G401.6 (cell line): ENCODE data around the gene MOK.
"Not testable (repeated sequence)": the region's sequence is repeated elsewhere in the genome, so short reads cannot be mapped to it uniquely, and the experiment has no call there.

Source experiments
- FAIRE-seq: peaks from 2 replicates; lab custom pipeline; 2012; peaks lifted over from hg19 to GRCh38; lab: Jason Lieb, UNC

MOK gene

DNA sequence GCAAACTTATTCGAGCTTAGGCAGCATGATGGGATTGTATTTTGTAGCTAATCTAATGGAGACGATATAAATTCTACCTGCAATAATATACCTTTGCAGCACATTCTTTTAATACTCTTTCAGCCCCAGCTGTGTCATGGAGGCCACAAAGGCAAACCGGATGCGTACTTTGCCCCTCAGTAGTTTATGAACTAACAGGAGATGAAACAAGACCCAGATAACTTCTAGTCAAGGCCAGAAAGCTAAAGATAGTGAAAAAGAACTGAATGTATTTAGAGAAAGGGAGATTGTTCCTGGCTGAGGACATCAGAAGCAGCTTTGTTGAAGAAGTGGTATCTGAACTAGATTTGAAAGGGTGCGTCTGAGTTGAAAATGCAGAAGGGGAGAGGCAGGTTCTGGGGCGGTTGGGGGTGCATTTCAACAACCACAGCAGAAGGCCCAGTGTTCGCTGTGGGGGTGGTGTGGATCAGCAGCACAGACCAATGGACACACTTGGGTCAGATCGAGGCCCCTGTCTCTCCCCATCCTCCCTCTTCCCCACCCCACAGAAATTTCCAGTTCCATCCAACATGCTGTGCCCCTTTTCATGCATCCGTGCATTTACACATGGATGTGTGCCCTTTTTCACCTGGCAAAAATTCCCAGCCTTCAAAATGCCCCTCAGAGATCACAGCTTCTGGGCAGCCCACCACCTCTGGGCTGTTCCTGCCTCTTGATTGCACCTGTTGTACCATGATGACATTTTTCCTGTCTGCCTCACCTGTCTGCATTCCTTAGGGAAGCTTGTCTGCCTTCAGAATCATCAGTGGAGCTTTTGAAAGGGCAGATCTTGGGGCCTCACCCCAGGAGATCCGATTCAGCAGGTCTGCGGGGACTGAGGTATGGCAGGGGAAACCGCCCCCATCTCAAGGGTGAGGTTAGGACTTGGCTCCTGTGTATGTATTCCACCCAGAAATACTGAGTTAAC, 16.8 kb upstream of the MOK start:
- FAIRE-seq, result no peak

DNA sequence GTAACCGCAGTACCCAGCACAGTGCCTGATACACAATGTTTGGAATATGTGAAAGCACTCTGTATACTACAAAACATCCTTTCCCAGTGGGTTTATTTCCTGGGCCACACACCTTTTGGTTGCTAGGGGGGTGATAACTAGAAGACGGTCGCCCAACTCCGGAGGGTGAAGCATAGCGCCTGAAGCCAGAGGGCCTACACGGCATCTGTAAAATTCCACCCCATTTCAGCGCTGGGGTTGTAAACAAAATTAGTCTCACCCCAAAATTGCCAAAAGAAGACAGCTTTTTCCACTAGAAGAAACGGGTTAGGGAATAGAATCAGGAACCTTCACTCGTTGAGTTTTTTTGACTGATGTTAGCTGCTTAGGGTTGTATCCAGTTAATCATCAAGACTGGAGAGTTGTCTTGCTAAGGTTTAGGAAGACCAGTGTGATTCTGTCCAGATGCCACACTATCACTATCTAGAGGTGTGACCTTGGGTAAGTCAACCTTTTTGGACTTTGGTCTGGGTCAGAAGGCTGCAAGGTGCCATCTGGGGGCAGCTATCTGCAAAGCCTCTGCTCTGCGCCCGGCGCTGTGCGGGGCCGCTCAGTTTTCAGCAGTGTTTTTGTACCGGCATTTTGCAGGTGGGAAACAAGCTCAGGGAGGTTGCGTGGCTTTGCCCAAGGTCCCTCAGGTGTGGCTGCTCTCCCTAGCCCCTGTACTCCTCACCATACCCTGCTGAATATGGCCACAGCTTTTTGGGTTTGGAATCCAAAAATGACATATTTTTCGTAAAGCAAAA, 15.9 kb upstream of the MOK start:
- FAIRE-seq, result no peak

- FAIRE-seq, result no peak
Measured at GRCh38 chr14:102320033-102320660, 15.2 kb upstream of the MOK start.

GRCh38 chr14:102319351-102320032, 14.5 kb upstream of the MOK start, which contains the start of gene ZNF839:
TSS of gene ZNF839 (plus strand) at chr14:102319746. CDS start at chr14:102319766, 20 bp downstream.
- FAIRE-seq, result no peak

- no peak for FAIRE-seq
Measured at GRCh38 chr14:102318781-102319276, 13.9 kb upstream of the MOK start.

DNA sequence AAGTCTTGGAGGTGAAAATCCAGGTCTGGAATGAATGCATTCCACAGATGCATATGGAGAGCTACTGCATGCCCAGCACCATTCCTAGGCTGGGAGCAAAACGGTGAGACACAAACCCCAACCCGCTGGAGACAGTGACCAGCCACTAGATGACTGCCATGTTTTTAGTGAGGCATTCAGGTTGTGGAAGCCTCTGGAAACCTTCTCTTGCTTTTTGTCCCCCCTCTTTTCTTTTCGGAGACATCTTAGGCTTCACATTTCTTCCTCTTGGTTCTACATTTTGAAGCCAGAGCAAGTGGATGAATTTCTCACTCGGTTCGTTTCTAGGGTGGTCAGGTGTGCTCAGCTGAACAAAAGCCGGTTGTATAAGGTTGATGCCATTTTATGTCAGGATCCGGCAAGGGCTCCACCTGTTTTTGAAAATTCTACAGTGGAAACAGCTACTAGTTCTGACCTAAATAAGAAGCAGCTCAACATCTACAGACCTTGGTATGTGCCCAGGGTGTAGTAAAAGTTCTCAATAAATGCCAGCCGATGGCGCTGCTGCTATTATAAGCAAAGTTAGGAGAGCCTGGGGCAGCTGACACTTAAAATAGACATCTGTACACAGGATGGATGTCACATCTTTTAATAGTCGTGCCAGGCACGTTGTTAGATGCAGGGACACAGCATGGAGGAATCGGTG, 12.7 kb upstream of the MOK start:
- peak; percentile 34 for FAIRE-seq

- FAIRE-seq, result peak; percentile 86
Measured at GRCh38 chr14:102316743-102317563, 12.0 kb upstream of the MOK start.

- FAIRE-seq, result no peak
Measured at GRCh38 chr14:102316338-102316742, 11.4 kb upstream of the MOK start.

DNA sequence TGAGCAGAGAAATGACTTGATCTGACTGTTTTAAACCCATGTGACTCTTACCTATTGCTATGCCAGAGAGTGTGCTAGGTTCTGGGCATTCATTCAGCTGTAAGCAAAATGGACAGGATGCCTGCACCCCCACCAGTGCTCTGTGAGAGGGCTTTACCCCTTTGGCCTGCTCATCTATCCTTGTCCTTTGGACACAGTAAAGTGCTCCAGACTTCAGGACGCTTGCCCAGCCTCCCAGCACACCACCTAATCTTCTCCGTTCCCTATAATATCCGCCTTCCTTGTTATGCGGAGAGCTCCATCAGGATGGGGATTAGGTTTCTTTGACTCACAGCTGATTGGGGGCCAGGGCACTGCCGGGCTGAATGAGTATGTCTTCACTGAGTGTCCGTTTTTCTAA, 10.2 kb upstream of the MOK start:
- FAIRE-seq, result no peak

DNA sequence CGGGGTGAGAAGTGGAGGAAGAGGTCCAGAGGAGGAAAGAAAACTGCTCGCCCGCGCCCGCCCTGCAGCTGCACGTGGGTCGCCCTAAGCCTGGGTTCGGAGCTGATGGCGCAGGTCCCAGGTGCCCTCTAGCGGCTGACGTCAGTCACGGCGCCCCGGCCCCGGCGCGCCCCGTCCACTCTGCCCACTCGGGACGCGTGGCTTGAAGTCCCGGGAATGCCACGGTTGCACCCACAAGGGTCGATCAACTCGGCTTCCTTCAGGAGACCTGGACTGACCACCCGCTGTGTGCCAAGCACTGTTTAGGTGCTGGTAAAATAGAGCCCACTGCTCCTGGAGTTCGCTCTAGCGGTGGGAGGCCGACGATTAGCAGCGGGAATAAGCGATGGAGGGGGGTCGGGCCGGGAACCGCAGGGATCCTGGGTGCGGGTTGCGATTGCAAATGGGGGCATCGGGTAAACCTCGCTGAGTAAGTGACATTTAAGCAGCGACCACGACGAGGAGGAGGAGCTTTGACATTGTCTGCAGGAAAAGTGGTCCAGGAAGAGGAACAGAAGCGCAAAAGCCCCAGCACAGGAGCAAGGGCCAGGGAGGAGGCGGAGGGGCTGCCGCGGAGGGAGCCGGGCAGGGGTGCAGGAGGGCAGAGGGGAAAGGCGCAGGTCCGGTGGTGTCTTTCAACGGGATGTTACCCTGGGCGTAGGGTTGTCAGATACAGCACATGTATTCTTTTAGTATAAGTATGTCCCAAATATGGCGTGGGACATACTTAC, 9.5 kb upstream of the MOK start:
- FAIRE-seq, result no peak

DNA sequence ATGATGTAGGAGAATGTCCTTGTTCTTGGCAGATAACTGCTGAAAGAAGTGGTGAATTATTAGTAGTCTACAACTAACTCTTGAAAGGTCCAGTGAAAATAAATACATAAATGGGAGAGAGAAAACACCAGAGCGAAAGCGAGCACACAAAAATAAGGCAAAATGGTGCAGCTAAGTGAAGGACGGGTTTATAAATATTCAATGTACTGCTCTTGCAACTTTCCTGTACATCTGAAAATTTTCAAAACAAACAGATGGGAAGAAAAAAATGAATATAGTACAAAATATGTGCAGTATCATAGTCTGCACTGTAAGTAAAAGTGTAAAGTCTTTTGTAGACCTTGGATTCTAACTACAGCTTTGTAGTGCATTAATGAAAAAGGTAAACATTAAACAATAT, 1.3 kb downstream of the MOK start:
- FAIRE-seq, result peak; percentile 28

DNA sequence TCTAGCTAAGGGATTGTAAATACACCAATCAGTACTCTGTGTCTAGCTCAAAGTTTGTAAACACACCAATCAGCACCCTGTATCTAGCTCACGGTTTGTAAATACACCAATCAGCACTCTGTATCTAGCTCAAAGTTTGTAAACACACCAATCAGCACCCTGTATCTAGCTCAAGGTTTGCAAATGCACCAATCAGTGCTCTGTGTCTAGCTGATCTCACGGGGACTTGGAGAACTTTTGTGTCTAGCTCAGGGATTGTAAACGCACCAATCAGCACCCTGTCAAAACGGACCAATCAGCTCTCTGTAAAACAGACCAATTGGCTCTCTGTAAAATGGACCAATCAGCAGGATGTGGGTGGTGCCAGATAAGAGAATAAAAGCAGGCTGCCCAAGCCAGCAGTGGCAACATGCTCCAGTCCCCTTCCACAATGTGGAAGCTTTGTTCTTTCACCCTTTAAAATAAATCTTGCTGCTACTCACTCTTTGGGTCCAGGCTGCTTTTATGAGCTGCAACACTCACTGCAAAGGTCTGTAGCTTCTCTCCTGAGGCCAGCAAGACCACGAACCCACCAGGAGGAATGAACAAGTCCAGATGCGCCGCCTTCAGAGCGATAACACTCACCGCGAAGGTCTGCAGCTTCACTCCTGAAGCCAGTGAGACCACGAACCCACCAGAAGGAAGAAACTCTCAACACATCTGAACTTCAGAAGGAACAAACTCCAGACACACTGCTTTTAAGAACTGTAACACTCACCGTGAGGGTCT, 6.5 kb downstream of the MOK start:
- not testable (repeated sequence) for FAIRE-seq

- FAIRE-seq, result no peak
Measured at GRCh38 chr14:102297436-102298170, 7.4 kb downstream of the MOK start.

- FAIRE-seq, result peak; percentile 15
Measured at GRCh38 chr14:102295270-102295669, 9.7 kb downstream of the MOK start.

GRCh38 chr14:102293781-102294180, 11.2 kb downstream of the MOK start:
- peak; percentile 34 for FAIRE-seq

GRCh38 chr14:102292441-102292840, 12.5 kb downstream of the MOK start:
- no peak for FAIRE-seq

DNA sequence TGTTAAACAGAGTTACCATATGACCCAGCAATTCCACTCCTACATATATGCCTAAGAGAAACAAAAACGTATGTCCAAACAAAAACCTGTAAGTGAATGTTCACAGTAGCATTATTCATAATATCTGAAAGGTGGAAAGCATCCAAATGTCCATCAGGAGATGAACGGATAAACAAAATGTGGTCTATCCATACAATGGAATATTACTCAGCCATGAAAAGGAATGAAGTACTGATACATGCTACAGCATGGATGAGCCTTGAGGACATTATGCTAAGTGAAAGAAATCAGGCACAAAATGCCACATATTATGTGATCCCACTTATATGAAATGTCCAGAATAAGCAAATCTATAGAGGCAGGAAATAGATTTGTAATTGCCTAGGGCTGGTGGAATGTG, 16.8 kb downstream of the MOK start:
- FAIRE-seq, result no peak

DNA sequence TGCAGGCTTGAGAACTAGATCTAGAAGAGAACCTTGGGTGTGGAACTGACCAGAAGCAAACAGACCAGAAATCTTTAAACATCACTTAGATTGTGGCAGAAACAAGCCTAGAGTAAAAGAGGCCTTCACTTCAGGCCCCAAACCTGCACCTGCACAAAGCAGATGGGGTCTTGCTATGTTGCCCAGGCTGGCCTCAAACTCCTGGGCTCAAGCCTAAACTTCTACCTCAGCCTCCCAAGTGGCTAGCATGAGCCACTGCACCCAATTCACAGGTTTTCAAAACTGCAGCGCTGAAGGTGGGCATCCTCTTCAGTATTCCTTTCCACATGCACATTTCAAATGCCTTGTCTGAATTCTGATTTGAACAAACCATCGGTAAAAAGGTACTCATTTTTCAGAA, 19.9 kb downstream of the MOK start:
- FAIRE-seq, result no peak
